Panc1 (cell line): ENCODE measurements around the gene DACH2. TPM values are rescaled to one million over a fixed set of nuclear protein-coding genes. Genes with fewer than 3 reads are reported as not detected.
"Not testable (repeated sequence)": the region's sequence is repeated elsewhere in the genome, so short reads cannot be mapped to it uniquely, and the experiment has no call there.

Experiments
- ATAC-seq: fragments of 200-7000 bp; cut with Tn5 transposase; 2 replicates; pipeline ENCODE4 v1.9.1; 2020; ENCODE audit warnings: mild to moderate bottlenecking, moderate library complexity
- BruUV-seq: library from RNA; stranded (reverse); fragments of 400-500 nt; replicated peaks from 2 replicates; lab custom pipeline; 2021; lab: Mats Ljungman, UMichigan
- CTCF ChIA-PET: fragments of 300-600 bp; sonication (Branson Sonifier 250); formaldehyde crosslinking; loops from one replicate; lab custom pipeline; 2022; ENCODE audit warnings: antibody characterized with exemption; lab: Charles Lee
- POLR2A ChIA-PET: fragments of 300-600 bp; sonication (Branson Sonifier 250); formaldehyde crosslinking; loops from one replicate; lab custom pipeline; 2022; ENCODE audit warnings: antibody characterized with exemption; lab: Charles Lee
- DNase-seq: peaks from one replicate; pipeline ENCODE4 v3.0.0-alpha.2; 2010; ENCODE audit warnings: low read depth, low spot score
- H3K27ac ChIP-seq: 2 replicates; pipeline ENCODE4 v1.5.1; 2011; ENCODE audit warnings: mild to moderate bottlenecking, low read length, inconsistent platforms
- H3K27me3 ChIP-seq: fragments of 200-500 bp; sonication (Bioruptor generic); 2 replicates; pipeline ENCODE4 v1.6.0; 2014; ENCODE audit warnings: low read length, inconsistent platforms; ENCODE audit not compliant: control insufficient read depth, insufficient read depth
- H3K36me3 ChIP-seq: fragments of 200-500 bp; sonication (Bioruptor generic); 2 replicates; pipeline ENCODE4 v1.5.1; 2014; ENCODE audit warnings: inconsistent platforms, mild to moderate bottlenecking, low read length, moderate library complexity; ENCODE audit not compliant: control insufficient read depth, insufficient read depth
- H3K4me1 ChIP-seq: 2 replicates; pipeline ENCODE4 v1.5.1; 2011; ENCODE audit warnings: inconsistent platforms, mild to moderate bottlenecking, low read length, moderate library complexity; ENCODE audit not compliant: control insufficient read depth, insufficient read depth
- H3K4me3 ChIP-seq, 2 experiments: 2 replicates each; pipeline ENCODE4 v1.5.1; 2011 to 2012; ENCODE audit warnings: low read depth in 2 of 2, low read length in 2 of 2, mild to moderate bottlenecking in 2 of 2, inconsistent platforms in 1 of 2, moderate library complexity in 1 of 2
- H3K9me3 ChIP-seq: fragments of 200-500 bp; sonication (Bioruptor generic); 2 replicates; pipeline ENCODE4 v1.5.1; 2014; ENCODE audit warnings: low read depth, mild to moderate bottlenecking, inconsistent platforms, low read length, moderate library complexity; ENCODE audit not compliant: control insufficient read depth, insufficient read depth
- POLR2AphosphoS5 ChIP-seq: IDR thresholded peaks from 2 replicates; pipeline ENCODE4 v1.6.1; 2012; ENCODE audit warnings: mild to moderate bottlenecking, low read depth, low read length, moderate library complexity
- REST ChIP-seq, 2 experiments: IDR thresholded peaks; 2 replicates each; pipeline ENCODE4 v1.6.1; 2011 to 2012; ENCODE audit warnings: low read depth in 2 of 2, control low read depth in 1 of 2, low read length in 1 of 2, mild to moderate bottlenecking in 1 of 2, moderate library complexity in 1 of 2; ENCODE audit not compliant: insufficient read depth in 1 of 2
- SIN3A ChIP-seq: IDR thresholded peaks from 2 replicates; pipeline ENCODE4 v1.6.1; 2012; ENCODE audit warnings: low read depth, mild to moderate bottlenecking, low read length, moderate library complexity, borderline replicate concordance; ENCODE audit not compliant: insufficient read depth
- TCF7L2 ChIP-seq: IDR thresholded peaks from 2 replicates; pipeline ENCODE4 v1.6.1; 2011; ENCODE audit warnings: mild to moderate bottlenecking, low read depth, low read length, inconsistent platforms
- in situ Hi-C: cut with HindIII; loops from 2 replicates; pipeline ENCODE4 v1.10.0; 2016; ENCODE audit warnings: low sequenced_read_pairs, low pct_unique_long_range_greater_than_20kb
- intact Hi-C: fragments of 100-400 bp; cut with micrococcal nuclease; formaldehyde crosslinking; loops from one replicate; pipeline ENCODE4 v1.10.0; 2022; ENCODE audit not compliant: unreplicated experiment
- total RNA-seq: library from RNA; stranded (reverse); gene quantifications from one replicate; pipeline ENCODE4 v1.2.1, GENCODE V29; 2021; ENCODE audit not compliant: unreplicated experiment
- TF ChIP-seq, protein P1 (sequence below): fragments of 450-650 bp; IDR thresholded peaks from 2 replicates; pipeline ENCODE4 v1.5.1; 2017; ENCODE audit warnings: mild to moderate bottlenecking

DACH2 gene
- total RNA-seq, 1 experiment from 2014 or later = 0.18 TPM

- TF ChIP-seq POLR2AphosphoS5 (no peak), REST (IDR thresholded peaks at IDR 0.05; ENCODE audit: insufficient read depth in 1 of 2, low read depth in 2 of 2, low read length in 1 of 2) (no peak), SIN3A (no peak), TCF7L2 (no peak)
- TF ChIP-seq, protein P1, sequence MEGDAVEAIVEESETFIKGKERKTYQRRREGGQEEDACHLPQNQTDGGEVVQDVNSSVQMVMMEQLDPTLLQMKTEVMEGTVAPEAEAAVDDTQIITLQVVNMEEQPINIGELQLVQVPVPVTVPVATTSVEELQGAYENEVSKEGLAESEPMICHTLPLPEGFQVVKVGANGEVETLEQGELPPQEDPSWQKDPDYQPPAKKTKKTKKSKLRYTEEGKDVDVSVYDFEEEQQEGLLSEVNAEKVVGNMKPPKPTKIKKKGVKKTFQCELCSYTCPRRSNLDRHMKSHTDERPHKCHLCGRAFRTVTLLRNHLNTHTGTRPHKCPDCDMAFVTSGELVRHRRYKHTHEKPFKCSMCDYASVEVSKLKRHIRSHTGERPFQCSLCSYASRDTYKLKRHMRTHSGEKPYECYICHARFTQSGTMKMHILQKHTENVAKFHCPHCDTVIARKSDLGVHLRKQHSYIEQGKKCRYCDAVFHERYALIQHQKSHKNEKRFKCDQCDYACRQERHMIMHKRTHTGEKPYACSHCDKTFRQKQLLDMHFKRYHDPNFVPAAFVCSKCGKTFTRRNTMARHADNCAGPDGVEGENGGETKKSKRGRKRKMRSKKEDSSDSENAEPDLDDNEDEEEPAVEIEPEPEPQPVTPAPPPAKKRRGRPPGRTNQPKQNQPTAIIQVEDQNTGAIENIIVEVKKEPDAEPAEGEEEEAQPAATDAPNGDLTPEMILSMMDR = peak; percentile 49
- no peaks in the 10 kb centered on the region for H3K27me3 ChIP-seq
- in situ Hi-C loops (no loop called here), intact Hi-C loops (no loop called here)
- H3K4me1 ChIP-seq = no peaks in the 10 kb centered on the region
- peak; percentile 5 for DNase-seq
- ATAC-seq = no peak
- H3K9me3 ChIP-seq = no peaks in the 10 kb centered on the region
- no peak overlapping the region for H3K27ac ChIP-seq
- H3K4me3 ChIP-seq = no peak overlapping the region
- BruUV-seq = no TSS peak
- no peaks in the 10 kb centered on the region for H3K36me3 ChIP-seq
- ChIA-PET POLR2A (no interaction called here), CTCF (no interaction called here)
Measured at GRCh38 chrX:86171366-86171765, 23.1 kb downstream of the DACH2 start.

- Histone ChIP-seq H3K27ac (no peak overlapping the region), H3K4me3 (no peak overlapping the region), H3K27me3 (no peaks in the 10 kb centered on the region), H3K4me1 (no peaks in the 10 kb centered on the region), H3K36me3 (no peaks in the 10 kb centered on the region), H3K9me3 (no peaks in the 10 kb centered on the region)
- intact Hi-C loops = no loop called here
- CTCF ChIA-PET = no interaction called here
- in situ Hi-C loops = no loop called here
- no TSS peak for BruUV-seq
- ATAC-seq (no peak), DNase-seq (no peak)
- POLR2A ChIA-PET = no interaction called here
- TF ChIP-seq TCF7L2 = no peak
- TF ChIP-seq POLR2AphosphoS5 = no peak
Measured at GRCh38 chrX:86178906-86179305, 30.7 kb downstream of the DACH2 start.

DNA sequence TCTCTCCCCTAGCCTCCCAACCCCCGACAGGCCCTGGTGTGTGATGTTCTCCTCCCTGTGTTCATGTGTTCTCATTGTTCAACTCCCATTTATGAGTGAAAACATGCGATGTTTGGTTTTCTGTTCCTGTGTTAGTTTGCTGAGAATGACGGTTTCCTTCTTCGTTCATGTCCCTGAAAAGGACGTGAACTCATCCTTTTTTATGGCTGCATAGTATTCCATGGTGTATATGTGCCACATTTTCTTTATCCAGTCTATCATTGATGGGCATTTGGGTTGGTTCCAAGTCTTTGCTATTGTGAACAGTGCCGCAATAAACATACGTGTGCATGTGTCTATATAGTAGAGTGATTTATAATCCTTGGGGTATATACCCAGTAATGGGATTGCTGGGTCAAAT, 33.1 kb downstream of the DACH2 start:
- H3K27me3 ChIP-seq, in situ Hi-C loops, H3K4me1 ChIP-seq, POLR2A ChIA-PET, DNase-seq, intact Hi-C loops, H3K4me3 ChIP-seq, H3K36me3 ChIP-seq, CTCF ChIA-PET, H3K9me3 ChIP-seq, BruUV-seq, ATAC-seq, H3K27ac ChIP-seq: not testable (repeated sequence)
